ENCODE measurements around the gene MN1.

Gene MN1

GRCh38 chr22:27740202-27740748 is 61.3 kb downstream of the MN1 start:
- no peak for DNase-seq (ENCODE audit: low read depth in 3 of 3)

DNA sequence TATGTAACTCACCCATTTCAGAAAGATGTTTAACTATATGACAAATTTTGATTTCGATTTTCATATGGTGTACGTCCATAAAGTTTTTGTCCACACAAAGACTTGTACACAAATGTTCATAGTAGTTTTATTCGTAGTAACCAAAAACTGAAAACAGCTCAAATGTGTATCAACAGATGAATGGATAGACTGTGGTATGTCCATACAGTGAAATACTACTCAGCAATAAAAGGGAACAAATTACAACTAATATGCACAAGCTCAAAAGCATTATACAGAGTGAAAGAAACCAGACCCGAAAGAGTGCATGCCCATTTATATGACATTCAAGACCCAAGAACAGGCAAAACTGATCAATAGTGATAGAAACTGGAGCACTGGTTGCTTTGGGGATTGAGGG is 64.0 kb downstream of the MN1 start:
- no peak for DNase-seq (ENCODE audit: low read depth in 3 of 3)

DNA sequence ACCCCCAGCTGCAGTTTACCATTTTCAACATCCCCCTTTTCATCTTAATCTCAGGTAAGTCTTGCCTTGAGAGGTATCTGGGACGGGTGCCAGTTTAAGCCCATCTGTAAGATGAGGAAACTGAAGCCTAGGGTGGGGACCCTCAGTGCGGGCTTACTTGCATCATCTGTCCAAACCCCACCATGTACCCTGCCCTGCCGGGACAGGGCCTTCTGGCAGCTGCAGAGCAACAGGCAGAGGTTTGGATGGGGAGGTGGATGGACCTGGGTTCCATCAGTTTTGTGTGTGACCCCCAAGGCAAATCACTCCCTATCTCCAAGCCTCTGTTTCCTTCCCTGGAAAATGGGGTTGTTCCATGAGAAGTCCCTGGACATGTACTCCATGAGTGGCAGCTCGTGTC is 67.5 kb downstream of the MN1 start:
- no peak for DNase-seq (ENCODE audit: low read depth in 3 of 3)

DNA sequence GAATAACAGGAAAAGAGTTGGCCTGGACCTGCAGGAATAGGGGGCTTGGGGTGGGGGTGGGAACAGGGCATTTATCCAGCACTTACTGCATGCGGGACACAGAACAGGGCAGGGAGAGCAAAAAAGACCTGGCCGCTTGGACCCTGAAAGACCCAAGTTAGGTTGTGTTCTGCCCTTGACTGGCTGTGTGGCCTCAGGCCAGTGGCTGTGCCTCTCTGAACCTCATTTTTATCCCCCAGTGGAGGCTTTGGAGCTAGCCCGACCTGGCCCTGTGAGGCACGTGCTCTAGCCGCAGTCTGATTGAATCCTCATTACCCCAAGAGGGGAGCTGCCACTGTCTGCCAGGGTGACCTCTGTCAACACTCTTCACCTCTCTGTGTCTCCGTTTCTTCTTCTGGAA is 68.7 kb downstream of the MN1 start:
- DNase-seq (ENCODE audit: low read depth in 3 of 3): no peak

GRCh38 chr22:27732391-27732790 is 69.2 kb downstream of the MN1 start:
- no peak for DNase-seq (ENCODE audit: low read depth in 3 of 3)

DNA sequence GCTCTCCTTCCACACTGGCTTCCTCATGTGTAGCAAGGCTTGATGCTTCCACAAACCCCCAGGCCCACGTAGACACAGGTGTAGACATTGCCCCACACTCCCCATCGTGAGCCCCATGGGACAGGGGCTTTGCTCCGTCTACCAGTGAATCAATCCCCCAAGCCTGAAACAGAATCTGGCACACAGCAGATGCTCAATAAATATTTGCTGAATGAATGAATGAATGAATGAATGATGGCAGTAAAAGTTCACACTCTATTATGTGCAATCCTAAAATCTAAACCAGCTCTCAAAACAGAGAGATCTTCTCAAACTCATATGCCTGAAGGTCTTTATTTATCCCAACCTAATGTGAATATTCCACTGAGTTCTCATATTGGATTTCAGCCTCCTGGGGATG is 69.9 kb downstream of the MN1 start:
- DNase-seq (ENCODE audit: low read depth in 3 of 3): no peak

DNA sequence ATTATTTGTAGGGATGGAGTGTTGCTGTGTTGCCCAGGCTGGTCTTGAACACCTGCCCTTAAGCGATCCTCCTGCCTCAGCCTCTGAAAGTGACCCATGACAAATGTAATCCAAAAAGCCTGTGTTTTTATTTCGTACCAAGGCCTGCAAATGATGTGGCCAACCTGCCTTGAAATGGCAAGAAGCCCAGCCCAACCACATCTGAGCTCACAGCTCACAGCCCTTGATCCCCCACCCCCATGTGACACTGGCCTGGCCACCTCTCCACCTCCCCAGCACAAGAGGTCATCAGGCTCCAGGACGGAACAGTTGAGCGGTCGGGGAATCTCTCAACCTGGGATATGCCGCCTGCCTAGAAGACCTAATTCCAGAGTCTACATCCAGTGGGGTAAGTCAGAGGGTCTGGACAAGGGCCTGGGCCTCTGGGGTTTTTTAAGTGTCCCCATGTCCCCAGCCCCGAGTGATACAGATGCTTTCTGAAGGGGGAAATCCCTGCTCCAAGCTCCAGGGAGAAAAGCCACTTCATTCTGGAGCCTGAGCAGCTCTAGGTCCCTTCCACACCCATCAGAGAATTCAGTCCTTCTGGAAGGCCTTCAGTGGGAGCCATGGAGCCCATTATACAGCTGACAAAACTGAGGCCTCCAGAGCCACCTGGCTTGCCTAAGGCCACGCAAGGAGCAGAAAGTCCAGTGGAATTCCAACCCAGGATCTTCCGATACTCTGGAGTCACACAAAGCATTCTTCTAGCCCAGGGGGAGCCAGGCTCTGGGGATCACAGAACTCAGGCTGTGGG is 70.7 kb downstream of the MN1 start:
- DNase-seq (ENCODE audit: low read depth in 3 of 3): no peak

DNA sequence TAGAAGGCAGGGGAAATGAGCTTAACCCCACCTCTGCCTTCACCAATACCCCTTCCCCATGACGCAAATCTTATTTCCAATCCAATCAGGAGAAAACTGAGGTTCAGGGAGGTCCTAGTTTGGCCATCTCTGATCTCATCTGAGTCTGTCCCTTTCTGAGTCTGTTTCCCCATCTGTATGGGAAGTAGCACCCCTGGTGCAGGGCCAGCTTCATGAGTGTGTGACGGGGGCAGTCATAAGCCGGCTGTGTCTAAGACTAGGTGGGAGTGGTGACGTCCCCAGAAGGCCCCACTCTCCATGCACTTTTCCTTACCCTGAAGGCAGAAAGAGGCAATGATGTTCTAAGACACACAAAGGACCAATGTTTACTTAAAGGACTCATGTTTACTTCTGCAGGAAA is 72.3 kb downstream of the MN1 start:
- DNase-seq (ENCODE audit: low read depth in 3 of 3): no peak

GRCh38 chr22:27727673-27728451 is 73.7 kb downstream of the MN1 start:
- DNase-seq (ENCODE audit: low read depth in 3 of 3): no peak

DNA sequence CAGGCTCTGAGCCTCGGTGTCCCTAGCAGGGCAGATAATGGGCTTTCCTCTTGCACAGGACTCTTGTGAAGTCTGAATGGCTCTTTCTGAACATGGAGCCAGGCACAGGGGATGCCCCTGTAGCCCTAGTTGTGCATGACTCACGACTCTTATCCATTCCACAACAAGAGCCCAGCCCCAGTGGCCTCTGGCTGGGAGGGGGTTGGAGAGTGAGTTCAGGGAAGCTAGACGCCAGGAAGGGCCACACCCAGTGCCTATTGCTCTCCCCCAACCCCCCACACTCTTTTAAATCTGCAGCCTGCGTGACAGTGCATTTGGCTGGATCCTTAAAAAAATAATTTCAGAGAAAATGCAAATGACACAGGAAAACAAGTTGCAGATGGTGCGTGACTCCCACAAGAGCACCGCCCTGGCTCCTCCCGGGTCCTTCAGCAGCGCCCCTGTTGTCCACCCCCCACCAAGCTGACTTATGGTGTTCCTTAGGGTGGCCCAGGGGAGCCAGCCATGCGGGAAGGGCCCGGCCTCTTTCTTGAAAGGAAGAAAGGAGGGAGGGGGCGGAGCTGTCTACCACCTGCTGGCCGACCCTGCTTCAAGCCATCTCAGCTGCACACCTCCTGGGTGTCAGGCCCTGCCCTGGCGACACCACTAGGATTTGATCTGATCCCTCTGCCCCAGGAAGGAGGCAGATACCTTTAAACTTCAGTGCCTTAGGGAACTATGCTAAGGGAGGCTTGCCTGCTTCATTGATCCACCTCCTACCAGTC is 74.7 kb downstream of the MN1 start:
- DNase-seq (ENCODE audit: low read depth in 3 of 3): no peak

GRCh38 chr22:27726331-27726685 is 75.2 kb downstream of the MN1 start:
- no peak for DNase-seq (ENCODE audit: low read depth in 3 of 3)

- no peak for DNase-seq (ENCODE audit: low read depth in 3 of 3)
Observed at GRCh38 chr22:27725661-27726060, 75.9 kb downstream of the MN1 start.

GRCh38 chr22:27724709-27725108 is 76.8 kb downstream of the MN1 start:
- no peak for DNase-seq (ENCODE audit: low read depth in 3 of 3)

DNA sequence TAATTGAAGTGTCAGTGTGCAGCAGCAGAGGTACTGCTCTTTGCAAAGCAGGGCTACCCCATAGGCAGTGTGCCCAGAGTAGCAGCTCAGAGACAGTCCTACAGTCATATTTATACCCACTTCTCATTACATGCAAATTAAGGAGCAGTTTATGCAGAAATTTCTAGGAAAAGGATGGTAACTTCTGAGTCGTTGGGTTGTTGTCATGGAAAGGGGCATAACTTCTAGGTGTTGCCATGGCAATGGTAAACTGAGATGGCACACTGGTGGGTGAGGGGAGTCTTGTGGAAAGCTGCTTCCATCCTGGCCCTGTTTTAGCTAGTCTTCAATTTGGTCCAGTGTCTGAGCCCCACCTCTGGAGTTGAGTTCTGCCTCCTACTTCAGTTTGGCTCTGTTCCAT is 77.4 kb downstream of the MN1 start:
- no peak for DNase-seq (ENCODE audit: low read depth in 3 of 3)

DNA sequence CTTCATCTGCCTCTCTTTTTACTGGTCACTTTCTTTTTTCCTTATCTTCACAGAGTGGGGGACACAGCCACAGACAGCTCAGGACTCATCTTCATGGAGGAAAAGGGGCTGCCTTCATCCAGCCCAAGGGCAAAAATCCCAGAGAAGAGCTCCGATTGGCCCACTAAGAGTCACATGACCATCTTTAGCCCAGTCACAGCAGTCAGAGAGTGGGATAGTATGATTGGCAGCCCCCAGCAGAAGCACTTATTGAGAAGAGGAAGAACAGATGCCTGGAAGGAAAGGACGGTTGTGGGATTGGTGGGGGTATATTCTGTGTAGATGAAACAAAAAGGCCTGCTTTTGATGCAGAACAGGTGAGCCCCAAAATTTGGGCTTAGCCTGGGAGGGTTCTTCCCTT is 77.8 kb downstream of the MN1 start:
- DNase-seq (ENCODE audit: low read depth in 3 of 3): no peak

DNA sequence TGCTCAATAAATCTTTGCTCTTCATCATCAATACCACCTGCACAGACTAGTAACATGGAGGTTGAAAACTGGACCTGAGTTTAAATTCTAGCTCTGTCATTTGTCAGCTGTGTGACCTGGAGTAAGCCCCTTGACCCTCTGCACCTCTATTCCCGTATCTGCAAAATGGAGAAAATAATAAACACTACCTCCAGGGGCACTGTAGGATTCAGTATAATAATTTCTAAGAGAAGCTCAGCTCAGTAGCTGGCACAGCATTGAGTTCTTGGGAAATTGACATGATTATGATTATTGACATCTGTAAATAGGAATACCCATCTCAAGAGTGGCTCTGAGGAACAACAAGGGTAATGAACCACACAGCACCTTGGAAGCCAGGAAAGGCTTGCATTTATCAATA is 78.4 kb downstream of the MN1 start:
- no peak for DNase-seq (ENCODE audit: low read depth in 3 of 3)

DNA sequence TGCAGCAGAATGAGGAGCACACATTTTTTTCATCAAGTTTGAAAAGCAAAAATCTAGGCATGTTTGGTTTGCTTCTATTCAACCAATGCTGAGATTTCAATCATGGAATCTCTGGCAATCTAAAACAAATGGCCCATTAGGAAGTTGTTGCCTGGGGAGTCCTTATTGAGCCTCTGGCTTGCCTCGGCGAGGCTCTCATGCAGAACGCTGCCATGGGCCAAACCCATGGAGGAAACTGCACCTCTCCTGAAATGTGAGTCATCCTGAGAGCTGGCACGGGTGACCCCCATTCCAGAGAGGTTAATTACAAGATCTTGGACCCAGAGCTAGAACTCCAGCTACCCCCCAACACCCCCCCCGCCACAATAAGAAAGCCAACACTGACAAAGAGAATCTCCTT is 80.7 kb downstream of the MN1 start:
- no peak for DNase-seq (ENCODE audit: low read depth in 3 of 3)

DNA sequence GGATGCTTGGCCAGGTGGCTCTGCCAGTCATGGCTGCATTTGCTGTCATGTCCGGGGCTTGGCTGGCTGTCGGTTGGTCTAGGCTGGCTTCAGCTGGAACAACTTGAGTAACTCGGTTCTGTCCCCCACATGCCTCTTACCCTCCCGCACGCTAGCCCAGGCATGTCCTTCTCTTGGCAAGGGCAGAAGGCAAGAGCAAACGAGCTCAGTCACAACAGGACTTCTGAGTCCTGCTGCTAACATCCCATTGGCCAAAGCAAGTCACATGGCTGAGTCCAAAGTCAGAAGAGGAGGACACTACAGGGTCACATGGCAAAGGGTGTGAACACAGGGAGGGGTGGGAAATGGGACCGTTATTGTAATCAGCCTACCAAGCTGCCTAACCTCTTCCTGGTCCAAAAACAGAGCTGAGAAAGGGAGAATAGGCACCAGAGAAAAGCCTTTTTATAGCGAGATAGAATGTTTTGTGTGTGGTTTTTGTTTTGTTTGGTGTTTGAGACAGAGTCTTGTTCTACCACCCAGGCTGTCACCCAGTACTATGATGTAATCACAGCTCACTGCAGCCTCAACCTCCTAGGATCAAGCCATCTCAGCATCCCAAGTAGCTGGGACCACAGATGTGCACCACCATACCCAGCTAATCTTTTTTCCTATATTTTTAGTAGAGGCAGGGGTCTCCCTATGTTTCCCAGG is 81.9 kb downstream of the MN1 start:
- no peak for DNase-seq (ENCODE audit: low read depth in 3 of 3)

DNA sequence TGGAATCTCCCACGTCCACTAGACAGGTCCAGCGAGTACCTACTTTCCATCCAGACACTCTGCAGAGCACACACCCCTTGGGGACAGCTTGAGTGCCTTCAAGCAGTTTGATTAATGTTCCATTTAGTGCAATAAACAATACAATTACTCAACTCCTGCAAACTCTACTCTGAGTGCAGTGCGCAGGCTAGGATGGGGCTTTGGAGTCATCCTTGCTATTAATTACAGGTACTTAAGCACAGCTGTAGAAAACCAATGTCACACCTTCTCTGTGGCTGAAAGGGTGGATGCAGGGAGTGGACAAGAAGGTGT is 82.6 kb downstream of the MN1 start:
- DNase-seq (ENCODE audit: low read depth in 3 of 3): no peak

DNA sequence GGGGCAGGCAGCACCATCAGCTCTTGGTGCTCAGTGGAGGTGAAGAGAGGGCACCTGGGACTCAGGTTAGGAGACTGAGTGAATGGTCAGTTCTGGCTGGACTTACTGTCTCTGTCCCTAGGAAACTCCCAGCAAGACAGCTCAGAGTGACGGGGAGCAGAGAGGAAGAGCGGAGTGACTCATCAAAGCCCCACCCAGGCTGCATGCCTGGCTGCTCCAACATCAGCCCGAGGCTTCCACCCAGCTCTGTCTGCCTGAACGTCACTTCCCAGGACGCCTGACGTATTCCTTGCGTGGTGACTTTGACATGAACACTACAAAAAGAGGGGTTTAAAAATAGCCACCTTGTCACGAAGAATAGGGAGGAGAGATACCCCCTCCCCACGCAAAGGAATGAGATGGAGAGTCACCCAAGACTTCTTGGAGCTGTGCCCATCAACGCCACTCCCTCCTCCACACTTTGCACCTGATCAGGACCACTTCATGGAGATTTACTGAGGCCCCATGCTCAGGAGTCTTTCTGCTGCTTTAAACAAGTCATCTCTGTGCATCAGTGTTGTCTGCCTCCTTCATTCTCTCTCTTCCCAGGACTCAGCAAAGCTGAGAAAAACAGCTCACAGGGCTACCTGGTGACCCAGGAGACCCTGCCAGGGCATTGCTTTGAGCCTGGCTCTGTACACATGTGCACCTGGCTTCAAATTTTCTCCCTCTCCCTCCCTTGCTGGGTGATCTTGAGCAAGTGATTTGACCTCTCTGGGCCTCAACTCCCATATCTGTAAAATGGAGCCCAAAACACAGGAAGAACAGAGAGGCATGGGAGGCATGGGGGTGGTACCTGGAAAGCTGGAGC is 83.1 kb downstream of the MN1 start:
- DNase-seq (ENCODE audit: low read depth in 3 of 3): no peak

GRCh38 chr22:27717094-27717493 is 84.5 kb downstream of the MN1 start:
- no peak for DNase-seq (ENCODE audit: low read depth in 3 of 3)
